ENCODE measurements around the gene GAS2.

The GAS2 gene

DNA sequence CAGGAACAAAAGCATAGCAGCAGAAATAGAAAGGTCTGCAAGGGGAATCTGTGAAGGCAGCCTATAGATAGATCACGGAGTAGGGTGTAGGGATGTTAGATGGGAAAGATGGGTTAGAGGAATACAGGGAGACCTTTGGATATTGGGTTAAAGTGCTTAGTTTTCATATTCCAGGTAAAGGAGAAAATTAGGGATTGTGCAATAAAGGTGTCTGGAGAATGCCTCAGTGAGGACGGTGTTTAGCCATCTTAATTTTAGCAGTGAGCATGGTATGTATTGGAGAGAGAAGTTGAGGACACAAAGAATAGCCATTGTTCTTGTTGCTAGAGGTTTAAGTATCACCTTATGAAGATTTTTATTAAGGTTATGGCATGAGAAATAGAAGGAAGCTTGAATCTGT, 17.7 kb downstream of the GAS2 start:
- Histone ChIP-seq H4K91ac (ENCODE audit: low read length) (no peak overlapping the region), H3K9me3 (ENCODE audit: control insufficient read depth, low read length) (no peaks in the 10 kb centered on the region), H2AFZ (ENCODE audit: low read depth, low read length) (no peak overlapping the region), H3K27me3 (ENCODE audit: control insufficient read depth in 1 of 2, insufficient read depth in 1 of 2, low read length in 2 of 2) (no peaks in the 10 kb centered on the region), H3K79me1 (replicated peaks; ENCODE audit: low read length, poor library complexity, severe bottlenecking) (no peaks in the 10 kb centered on the region), H3K18ac (ENCODE audit: low read depth in 1 of 2, low read length in 2 of 2) (no peak overlapping the region), H3K4me2 (ENCODE audit: low read length, poor library complexity, severe bottlenecking) (no peak overlapping the region), H2AK5ac (ENCODE audit: low read length, severe bottlenecking) (no peak overlapping the region), H2BK15ac (ENCODE audit: low read depth, poor library complexity, severe bottlenecking) (no peak overlapping the region), H4K8ac (ENCODE audit: low read length) (no peak overlapping the region), H3K9ac (ENCODE audit: low read length) (no peak overlapping the region), H2BK12ac (ENCODE audit: low read length in 2 of 2) (no peak overlapping the region), H3K27ac (ENCODE audit: low read length, poor library complexity, severe bottlenecking) (no peak overlapping the region), H3K4ac (ENCODE audit: low read depth in 1 of 2, low read length in 2 of 2) (no peak overlapping the region), H3K14ac (ENCODE audit: low read length in 2 of 2) (no peak overlapping the region), H3K23ac (ENCODE audit: low read length in 2 of 2) (no peak overlapping the region), H3K4me1 (ENCODE audit: control insufficient read depth, insufficient read depth, low read depth, low read length) (no peaks in the 10 kb centered on the region), H2BK120ac (ENCODE audit: low read depth, low read length) (no peak overlapping the region), H3K36me3 (ENCODE audit: control insufficient read depth in 1 of 2, insufficient read depth in 2 of 2, low read depth in 1 of 2, low read length in 2 of 2) (no peaks in the 10 kb centered on the region), H3K4me3 (ENCODE audit: insufficient read depth in 1 of 2, low read depth in 1 of 2, low read length in 2 of 2) (no peak overlapping the region), H2BK5ac (ENCODE audit: low read depth, low read length, poor library complexity, severe bottlenecking) (no peak overlapping the region)
- no peak for DNase-seq
- 97% methylated on average over 2 of the region's 2 CpGs for WGBS

DNA sequence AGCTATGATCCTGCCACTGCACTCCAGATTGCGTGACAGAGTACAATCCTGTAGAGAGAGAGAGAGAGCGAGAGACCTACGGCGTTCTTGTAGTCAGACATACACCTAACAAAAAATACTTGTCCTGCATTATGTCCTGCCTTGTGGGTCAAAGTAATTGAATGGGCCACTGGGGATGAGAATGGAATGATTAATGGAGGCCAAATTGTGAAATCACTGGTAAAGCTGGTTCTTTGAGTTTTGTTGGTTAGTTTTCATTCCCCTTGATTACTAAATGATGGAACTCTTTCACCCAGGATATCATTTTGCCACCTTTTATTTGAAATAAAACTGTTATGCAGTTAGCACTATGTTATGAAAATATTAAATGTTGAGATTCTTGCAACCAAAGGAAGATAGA, 18.7 kb downstream of the GAS2 start:
- Histone ChIP-seq H4K91ac (ENCODE audit: low read length) (no peak overlapping the region), H3K14ac (ENCODE audit: low read length in 2 of 2) (no peak overlapping the region), H3K36me3 (ENCODE audit: control insufficient read depth in 1 of 2, insufficient read depth in 2 of 2, low read depth in 1 of 2, low read length in 2 of 2) (no peaks in the 10 kb centered on the region), H2BK15ac (ENCODE audit: low read depth, poor library complexity, severe bottlenecking) (no peak overlapping the region), H3K27ac (ENCODE audit: low read length, poor library complexity, severe bottlenecking) (no peak overlapping the region), H2AFZ (ENCODE audit: low read depth, low read length) (no peak overlapping the region), H3K4me1 (ENCODE audit: control insufficient read depth, insufficient read depth, low read depth, low read length) (no peaks in the 10 kb centered on the region), H2AK5ac (ENCODE audit: low read length, severe bottlenecking) (no peak overlapping the region), H3K79me1 (replicated peaks; ENCODE audit: low read length, poor library complexity, severe bottlenecking) (no peaks in the 10 kb centered on the region), H3K4me2 (ENCODE audit: low read length, poor library complexity, severe bottlenecking) (no peak overlapping the region), H3K18ac (ENCODE audit: low read depth in 1 of 2, low read length in 2 of 2) (no peak overlapping the region), H3K9me3 (ENCODE audit: control insufficient read depth, low read length) (no peaks in the 10 kb centered on the region), H3K4me3 (ENCODE audit: insufficient read depth in 1 of 2, low read depth in 1 of 2, low read length in 2 of 2) (no peak overlapping the region), H2BK12ac (ENCODE audit: low read length in 2 of 2) (no peak overlapping the region), H4K8ac (ENCODE audit: low read length) (no peak overlapping the region), H2BK120ac (ENCODE audit: low read depth, low read length) (no peak overlapping the region), H3K23ac (ENCODE audit: low read length in 2 of 2) (no peak overlapping the region), H3K4ac (ENCODE audit: low read depth in 1 of 2, low read length in 2 of 2) (no peak overlapping the region), H2BK5ac (ENCODE audit: low read depth, low read length, poor library complexity, severe bottlenecking) (no peak overlapping the region), H3K9ac (ENCODE audit: low read length) (no peak overlapping the region), H3K27me3 (ENCODE audit: control insufficient read depth in 1 of 2, insufficient read depth in 1 of 2, low read length in 2 of 2) (no peaks in the 10 kb centered on the region)
- DNase-seq: no peak
- WGBS: 100% methylated on average over 4 of the region's 4 CpGs

DNA sequence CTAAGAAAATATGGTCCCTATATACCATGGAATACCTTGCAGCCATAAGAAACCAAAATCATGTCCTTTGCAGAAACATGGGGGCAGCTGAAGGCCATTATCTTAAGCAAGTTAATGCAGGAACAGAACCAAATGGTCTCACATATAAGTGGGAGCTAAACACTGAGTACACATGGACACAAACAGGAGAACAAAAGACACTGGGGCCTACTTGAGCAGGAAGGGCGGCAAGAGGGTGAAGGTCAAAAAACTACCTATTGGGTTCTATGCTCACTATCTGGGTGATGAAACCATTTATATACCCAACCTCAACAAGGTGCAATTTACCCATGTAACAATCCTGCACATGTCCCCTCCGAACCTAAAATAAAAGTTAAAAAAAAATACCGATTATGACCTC, 22.5 kb downstream of the GAS2 start:
- WGBS: 99% methylated on average over 3 of the region's 3 CpGs
- no peak overlapping the region for H2AFZ ChIP-seq (ENCODE audit: low read depth, low read length)
- no peak overlapping the region for H3K27ac ChIP-seq (ENCODE audit: low read length, poor library complexity, severe bottlenecking)
- H3K27me3 ChIP-seq (ENCODE audit: control insufficient read depth in 1 of 2, insufficient read depth in 1 of 2, low read length in 2 of 2): no peaks in the 10 kb centered on the region
- H4K91ac ChIP-seq (ENCODE audit: low read length): no peak overlapping the region
- H2BK120ac ChIP-seq (ENCODE audit: low read depth, low read length): no peak overlapping the region
- H3K23ac ChIP-seq (ENCODE audit: low read length in 2 of 2): no peak overlapping the region
- no peak overlapping the region for H4K8ac ChIP-seq (ENCODE audit: low read length)
- no peak overlapping the region for H2BK15ac ChIP-seq (ENCODE audit: low read depth, poor library complexity, severe bottlenecking)
- no peak overlapping the region for H2BK5ac ChIP-seq (ENCODE audit: low read depth, low read length, poor library complexity, severe bottlenecking)
- no peak overlapping the region for H3K18ac ChIP-seq (ENCODE audit: low read depth in 1 of 2, low read length in 2 of 2)
- no peak overlapping the region for H3K4ac ChIP-seq (ENCODE audit: low read depth in 1 of 2, low read length in 2 of 2)
- no peak overlapping the region for H3K9ac ChIP-seq (ENCODE audit: low read length)
- H3K4me3 ChIP-seq (ENCODE audit: insufficient read depth in 1 of 2, low read depth in 1 of 2, low read length in 2 of 2): no peak overlapping the region
- no peak for DNase-seq
- H3K9me3 ChIP-seq (ENCODE audit: control insufficient read depth, low read length): no peaks in the 10 kb centered on the region
- H3K36me3 ChIP-seq (ENCODE audit: control insufficient read depth in 1 of 2, insufficient read depth in 2 of 2, low read depth in 1 of 2, low read length in 2 of 2): no peaks in the 10 kb centered on the region
- H3K4me1 ChIP-seq (ENCODE audit: control insufficient read depth, insufficient read depth, low read depth, low read length): no peaks in the 10 kb centered on the region
- H3K4me2 ChIP-seq (ENCODE audit: low read length, poor library complexity, severe bottlenecking): no peak overlapping the region
- no peak overlapping the region for H2AK5ac ChIP-seq (ENCODE audit: low read length, severe bottlenecking)
- H2BK12ac ChIP-seq (ENCODE audit: low read length in 2 of 2): no peak overlapping the region
- no peak overlapping the region for H3K14ac ChIP-seq (ENCODE audit: low read length in 2 of 2)
- H3K79me1 ChIP-seq (replicated peaks; ENCODE audit: low read length, poor library complexity, severe bottlenecking): no peaks in the 10 kb centered on the region

- Histone ChIP-seq H4K91ac (ENCODE audit: low read length) (no peak overlapping the region), H3K9ac (ENCODE audit: low read length) (no peak overlapping the region), H3K79me1 (replicated peaks; ENCODE audit: low read length, poor library complexity, severe bottlenecking) (no peaks in the 10 kb centered on the region), H2BK120ac (ENCODE audit: low read depth, low read length) (no peak overlapping the region), H3K23ac (ENCODE audit: low read length in 2 of 2) (no peak overlapping the region), H2BK12ac (ENCODE audit: low read length in 2 of 2) (no peak overlapping the region), H2AK5ac (ENCODE audit: low read length, severe bottlenecking) (no peak overlapping the region), H3K4ac (ENCODE audit: low read depth in 1 of 2, low read length in 2 of 2) (no peak overlapping the region), H2AFZ (ENCODE audit: low read depth, low read length) (no peak overlapping the region), H3K9me3 (ENCODE audit: control insufficient read depth, low read length) (no peaks in the 10 kb centered on the region), H3K14ac (ENCODE audit: low read length in 2 of 2) (no peak overlapping the region), H3K4me3 (ENCODE audit: insufficient read depth in 1 of 2, low read depth in 1 of 2, low read length in 2 of 2) (no peak overlapping the region), H3K36me3 (ENCODE audit: control insufficient read depth in 1 of 2, insufficient read depth in 2 of 2, low read depth in 1 of 2, low read length in 2 of 2) (no peaks in the 10 kb centered on the region), H2BK15ac (ENCODE audit: low read depth, poor library complexity, severe bottlenecking) (no peak overlapping the region), H3K27ac (ENCODE audit: low read length, poor library complexity, severe bottlenecking) (no peak overlapping the region), H2BK5ac (ENCODE audit: low read depth, low read length, poor library complexity, severe bottlenecking) (no peak overlapping the region), H3K4me2 (ENCODE audit: low read length, poor library complexity, severe bottlenecking) (no peak overlapping the region), H3K4me1 (ENCODE audit: control insufficient read depth, insufficient read depth, low read depth, low read length) (no peaks in the 10 kb centered on the region), H3K18ac (ENCODE audit: low read depth in 1 of 2, low read length in 2 of 2) (no peak overlapping the region), H4K8ac (ENCODE audit: low read length) (no peak overlapping the region), H3K27me3 (ENCODE audit: control insufficient read depth in 1 of 2, insufficient read depth in 1 of 2, low read length in 2 of 2) (no peaks in the 10 kb centered on the region)
- no peak for DNase-seq
- 60% methylated on average over 1 of the region's 1 CpG for WGBS
Measured at GRCh38 chr11:22690257-22690656, 23.8 kb downstream of the GAS2 start.

All from mesenchymal stem cell (in vitro differentiated cells and primary cell).